BE2C (cell line): ENCODE measurements around the gene HEG1.

ENCODE experiments used
- DNase-seq: peaks from one replicate; pipeline ENCODE4 v3.0.0-alpha.2; 2020
- H3K27me3 ChIP-seq: fragments of 250-450 bp; sonication (Bioruptor Pico); 2 replicates; pipeline ENCODE4 v1.5.1; 2020; ENCODE audit warnings: mild to moderate bottlenecking
- H3K36me3 ChIP-seq: fragments of 250-450 bp; sonication (Bioruptor Pico); 2 replicates; pipeline ENCODE4 v1.5.1; 2020; ENCODE audit warnings: mild to moderate bottlenecking
- H3K4me1 ChIP-seq: fragments of 250-450 bp; sonication (Bioruptor Pico); 2 replicates; pipeline ENCODE4 v1.5.1; 2020
- H3K4me3 ChIP-seq: 2 replicates; pipeline ENCODE4 v1.5.1; 2011; ENCODE audit warnings: low read depth, low read length
- H3K9me3 ChIP-seq: fragments of 250-450 bp; sonication (Bioruptor Pico); 2 replicates; pipeline ENCODE4 v1.5.1; 2020
- TF ChIP-seq, protein P1 (sequence below): IDR thresholded peaks from 2 replicates; pipeline ENCODE4 v1.5.1; 2012; ENCODE audit warnings: mild to moderate bottlenecking, low read depth, low read length

The HEG1 gene

DNA sequence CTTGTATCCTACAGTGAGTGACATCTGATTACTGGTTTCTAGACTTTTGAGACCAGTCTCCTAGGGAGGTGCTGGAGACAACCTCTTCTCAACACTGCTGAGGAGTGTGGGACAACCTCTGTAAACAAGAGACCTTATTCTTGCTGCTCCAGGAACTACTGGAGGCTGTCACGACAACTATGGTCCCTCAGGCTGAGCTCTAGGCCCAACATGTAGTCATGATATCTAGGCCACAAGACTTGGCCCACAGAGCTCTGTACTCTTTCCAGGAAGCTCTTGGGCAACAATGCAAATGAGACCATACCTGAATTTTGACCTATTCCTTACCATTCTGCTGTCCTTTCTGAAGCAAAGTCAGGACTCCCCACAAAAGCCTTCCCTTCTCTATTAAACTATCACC, 24.3 kb upstream of the HEG1 start:
- no peak for DNase-seq
- Histone ChIP-seq H3K36me3 (no peaks in the 10 kb centered on the region), H3K9me3 (no peaks in the 10 kb centered on the region)

DNA sequence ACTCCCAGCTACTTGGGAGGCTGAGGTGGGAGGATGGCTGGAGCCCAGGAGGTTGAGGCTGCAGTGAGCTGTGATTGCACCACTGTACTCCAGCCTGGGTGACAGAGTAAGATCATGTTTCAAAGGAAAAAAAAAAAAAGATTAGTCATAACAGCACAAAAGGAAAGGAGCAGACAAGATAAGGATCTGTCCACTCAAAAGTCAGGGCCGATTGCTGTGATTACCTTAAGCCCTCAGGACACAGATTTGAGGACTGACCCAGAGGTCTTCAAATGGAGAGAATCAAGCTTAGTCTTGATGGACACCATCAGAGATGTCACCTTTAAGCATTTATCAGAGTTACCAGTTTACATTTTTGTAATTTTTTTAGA, 23.9 kb upstream of the HEG1 start:
- Histone ChIP-seq H3K9me3 (no peaks in the 10 kb centered on the region), H3K36me3 (no peaks in the 10 kb centered on the region), H3K4me3 (no peak overlapping the region), H3K27me3 (no peaks in the 10 kb centered on the region), H3K4me1 (no peaks in the 10 kb centered on the region)
- TF ChIP-seq, protein P1, sequence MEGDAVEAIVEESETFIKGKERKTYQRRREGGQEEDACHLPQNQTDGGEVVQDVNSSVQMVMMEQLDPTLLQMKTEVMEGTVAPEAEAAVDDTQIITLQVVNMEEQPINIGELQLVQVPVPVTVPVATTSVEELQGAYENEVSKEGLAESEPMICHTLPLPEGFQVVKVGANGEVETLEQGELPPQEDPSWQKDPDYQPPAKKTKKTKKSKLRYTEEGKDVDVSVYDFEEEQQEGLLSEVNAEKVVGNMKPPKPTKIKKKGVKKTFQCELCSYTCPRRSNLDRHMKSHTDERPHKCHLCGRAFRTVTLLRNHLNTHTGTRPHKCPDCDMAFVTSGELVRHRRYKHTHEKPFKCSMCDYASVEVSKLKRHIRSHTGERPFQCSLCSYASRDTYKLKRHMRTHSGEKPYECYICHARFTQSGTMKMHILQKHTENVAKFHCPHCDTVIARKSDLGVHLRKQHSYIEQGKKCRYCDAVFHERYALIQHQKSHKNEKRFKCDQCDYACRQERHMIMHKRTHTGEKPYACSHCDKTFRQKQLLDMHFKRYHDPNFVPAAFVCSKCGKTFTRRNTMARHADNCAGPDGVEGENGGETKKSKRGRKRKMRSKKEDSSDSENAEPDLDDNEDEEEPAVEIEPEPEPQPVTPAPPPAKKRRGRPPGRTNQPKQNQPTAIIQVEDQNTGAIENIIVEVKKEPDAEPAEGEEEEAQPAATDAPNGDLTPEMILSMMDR, result no peak
- DNase-seq, result no peak

More for the DNA sequence above, 24.3 kb upstream of the HEG1 start:
- Histone ChIP-seq H3K27me3 (no peaks in the 10 kb centered on the region), H3K4me3 (no peak overlapping the region), H3K4me1 (no peaks in the 10 kb centered on the region)
- TF ChIP-seq, protein P1, result no peak

DNA sequence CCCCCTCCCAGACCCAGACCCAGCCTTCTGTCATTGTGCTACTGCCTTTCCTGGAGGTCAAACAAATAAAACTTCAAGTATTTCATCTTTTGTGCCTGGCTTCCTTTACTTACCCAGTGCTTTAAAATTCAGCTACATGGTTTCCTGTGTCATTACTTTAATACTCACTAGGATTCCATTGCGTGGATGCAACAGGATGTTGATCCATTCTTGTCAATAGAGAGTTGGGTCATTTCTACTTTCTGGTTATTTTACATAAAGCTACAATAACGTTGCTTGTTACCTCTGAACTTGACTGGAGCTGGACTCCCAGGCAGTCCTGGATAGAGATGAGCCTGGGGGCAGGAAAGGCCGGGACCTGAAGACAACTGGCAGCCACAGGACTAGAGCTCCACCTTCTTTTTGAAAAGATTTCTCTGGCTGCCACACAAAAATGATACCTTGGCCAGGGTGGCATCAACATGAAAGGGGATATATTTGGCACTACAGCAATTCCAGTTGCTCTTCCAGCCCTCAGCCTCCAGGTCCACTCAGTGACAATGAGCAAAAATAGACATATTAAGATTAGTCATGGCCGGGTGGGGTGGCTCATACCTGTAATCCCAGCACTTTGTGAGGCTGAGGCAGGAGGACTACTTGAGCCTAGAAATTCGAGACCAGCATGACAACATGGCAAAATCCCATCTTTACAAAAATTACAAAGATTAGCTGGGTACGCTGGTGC, 23.3 kb upstream of the HEG1 start:
- H3K4me1 ChIP-seq, result no peaks in the 10 kb centered on the region
- no peak overlapping the region for H3K4me3 ChIP-seq
- no peaks in the 10 kb centered on the region for H3K27me3 ChIP-seq
- no peaks in the 10 kb centered on the region for H3K36me3 ChIP-seq
- no peaks in the 10 kb centered on the region for H3K9me3 ChIP-seq
- TF ChIP-seq, protein P1, result no peak
- no peak for DNase-seq

DNA sequence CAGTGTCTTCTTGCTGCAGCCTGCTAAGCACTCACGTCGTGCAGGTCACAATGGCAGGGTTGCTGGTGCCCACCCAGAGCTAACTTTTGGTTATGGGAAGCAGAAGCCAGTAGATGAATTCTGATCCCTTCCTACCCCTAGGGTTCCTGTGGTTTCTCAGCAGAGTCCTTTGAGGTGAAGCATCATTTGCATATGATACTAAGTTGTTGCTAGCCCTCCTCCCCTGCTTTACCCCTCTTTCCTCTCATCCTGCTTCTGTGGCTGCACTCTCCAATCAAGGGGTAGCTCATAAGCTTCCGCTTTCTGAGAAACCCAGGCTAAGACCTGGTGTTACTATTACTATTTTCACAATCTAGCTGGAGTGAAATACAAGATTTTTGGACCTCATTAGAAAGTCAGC, 22.1 kb upstream of the HEG1 start:
- H3K36me3 ChIP-seq, result no peaks in the 10 kb centered on the region
- TF ChIP-seq, protein P1, result no peak
- no peak for DNase-seq
- no peaks in the 10 kb centered on the region for H3K4me1 ChIP-seq
- H3K9me3 ChIP-seq, result no peaks in the 10 kb centered on the region
- H3K4me3 ChIP-seq, result no peak overlapping the region
- no peaks in the 10 kb centered on the region for H3K27me3 ChIP-seq

DNA sequence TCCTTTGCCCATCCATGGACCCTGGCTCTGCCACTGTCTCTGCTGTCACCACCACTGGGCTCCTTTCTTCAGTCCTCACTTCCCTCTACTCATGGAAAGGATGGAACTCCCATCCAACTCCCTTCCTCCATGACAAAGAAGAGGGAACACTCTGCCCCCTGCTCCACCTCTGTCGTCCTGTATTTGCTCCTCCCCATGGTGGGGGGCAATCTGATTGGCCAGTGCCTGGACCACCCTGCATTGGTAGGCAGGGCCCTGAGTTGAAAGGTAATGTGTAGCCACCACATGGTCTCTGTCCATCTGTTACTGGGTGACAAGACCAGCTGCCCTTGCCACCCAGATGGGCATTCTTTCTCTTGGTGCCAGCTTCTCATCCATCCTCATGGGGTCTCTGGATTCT, 20.7 kb upstream of the HEG1 start:
- Histone ChIP-seq H3K4me1 (no peaks in the 10 kb centered on the region), H3K4me3 (no peak overlapping the region)

DNA sequence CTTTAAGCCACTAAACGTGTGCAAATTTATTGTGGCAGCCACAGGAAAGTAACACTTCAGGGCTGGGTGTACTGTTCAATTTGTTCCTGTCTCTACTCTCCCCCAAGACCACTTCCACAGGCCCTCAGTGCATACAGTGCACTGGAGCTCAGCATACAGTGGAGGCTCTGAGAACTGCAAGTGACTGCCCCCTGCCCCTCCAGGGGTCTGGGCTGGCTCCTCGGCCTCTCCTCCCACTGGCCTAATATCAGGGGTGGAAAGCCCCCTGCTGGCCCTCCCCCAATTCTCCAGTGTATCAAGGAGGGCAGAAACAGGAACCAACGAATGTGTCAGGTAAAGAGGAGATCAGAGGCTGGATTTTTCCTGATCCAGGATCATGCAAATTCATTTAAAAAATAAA, 19.9 kb upstream of the HEG1 start:
- no peaks in the 10 kb centered on the region for H3K4me1 ChIP-seq
- no peaks in the 10 kb centered on the region for H3K36me3 ChIP-seq
- H3K9me3 ChIP-seq, result no peaks in the 10 kb centered on the region
- DNase-seq, result no peak
- H3K4me3 ChIP-seq, result no peak overlapping the region
- no peaks in the 10 kb centered on the region for H3K27me3 ChIP-seq
- TF ChIP-seq, protein P1, result peak; percentile 17; the same call in 1 of the 2 replicates

More for the DNA sequence above, 20.7 kb upstream of the HEG1 start:
- no peak for DNase-seq
- Histone ChIP-seq H3K27me3 (no peaks in the 10 kb centered on the region), H3K9me3 (no peaks in the 10 kb centered on the region), H3K36me3 (no peaks in the 10 kb centered on the region)
- TF ChIP-seq, protein P1, result no peak
